Astrocyte (in vitro differentiated cells and primary cell): ENCODE data around the gene ANKEF1.

Experiments used
- EZH2 ChIP-seq: IDR thresholded peaks from 2 replicates; pipeline ENCODE4 v1.6.1; 2012; ENCODE audit warnings: mild to moderate bottlenecking, low read length, inconsistent platforms; ENCODE audit not compliant: insufficient read depth
- TF ChIP-seq, protein P1 (sequence below): IDR thresholded peaks from 2 replicates; pipeline ENCODE4 v1.5.1; 2011; ENCODE audit warnings: low read depth, mild to moderate bottlenecking, inconsistent platforms, low read length, moderate library complexity; ENCODE audit not compliant: insufficient read depth

DNA sequence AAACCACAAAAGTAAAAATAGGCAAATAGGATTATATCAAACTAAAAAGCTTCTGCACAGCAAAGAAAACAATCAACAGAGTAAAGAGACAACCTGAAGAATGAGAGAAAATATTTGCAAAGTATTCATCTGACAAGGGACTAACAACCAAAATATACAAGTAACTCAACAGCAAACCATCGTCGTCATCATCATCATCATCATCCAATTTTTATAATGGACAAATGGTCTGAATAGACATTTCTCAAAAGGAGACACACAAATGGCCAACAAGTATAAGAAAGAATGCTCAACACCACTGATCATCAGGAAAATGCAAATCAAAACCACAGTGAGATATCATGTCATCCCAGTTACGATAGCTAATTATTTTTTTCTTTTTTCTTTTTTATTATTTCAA, 62.0 kb downstream of the ANKEF1 start:
- TF ChIP-seq, protein P1, sequence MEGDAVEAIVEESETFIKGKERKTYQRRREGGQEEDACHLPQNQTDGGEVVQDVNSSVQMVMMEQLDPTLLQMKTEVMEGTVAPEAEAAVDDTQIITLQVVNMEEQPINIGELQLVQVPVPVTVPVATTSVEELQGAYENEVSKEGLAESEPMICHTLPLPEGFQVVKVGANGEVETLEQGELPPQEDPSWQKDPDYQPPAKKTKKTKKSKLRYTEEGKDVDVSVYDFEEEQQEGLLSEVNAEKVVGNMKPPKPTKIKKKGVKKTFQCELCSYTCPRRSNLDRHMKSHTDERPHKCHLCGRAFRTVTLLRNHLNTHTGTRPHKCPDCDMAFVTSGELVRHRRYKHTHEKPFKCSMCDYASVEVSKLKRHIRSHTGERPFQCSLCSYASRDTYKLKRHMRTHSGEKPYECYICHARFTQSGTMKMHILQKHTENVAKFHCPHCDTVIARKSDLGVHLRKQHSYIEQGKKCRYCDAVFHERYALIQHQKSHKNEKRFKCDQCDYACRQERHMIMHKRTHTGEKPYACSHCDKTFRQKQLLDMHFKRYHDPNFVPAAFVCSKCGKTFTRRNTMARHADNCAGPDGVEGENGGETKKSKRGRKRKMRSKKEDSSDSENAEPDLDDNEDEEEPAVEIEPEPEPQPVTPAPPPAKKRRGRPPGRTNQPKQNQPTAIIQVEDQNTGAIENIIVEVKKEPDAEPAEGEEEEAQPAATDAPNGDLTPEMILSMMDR: no peak
- TF ChIP-seq EZH2: no peak
